Activated CD4-positive, alpha-beta T cell treated with anti-CD3 and anti-CD28 coated beads, Interleukin-10, Interleukin-2, amounts not matched to agents 100 ng/mL and 50 ng/mL, durations not matched to agents 16 hours and 8 hours (primary cell): ENCODE data around the gene SENP2.
"Not testable (repeated sequence)": the region's sequence is repeated elsewhere in the genome, so short reads cannot be mapped to it uniquely, and the experiment has no call there.

Experiments
- DNase-seq: peaks from one replicate; pipeline ENCODE4 v3.0.0-alpha.2; 2020

SENP2 gene

DNA sequence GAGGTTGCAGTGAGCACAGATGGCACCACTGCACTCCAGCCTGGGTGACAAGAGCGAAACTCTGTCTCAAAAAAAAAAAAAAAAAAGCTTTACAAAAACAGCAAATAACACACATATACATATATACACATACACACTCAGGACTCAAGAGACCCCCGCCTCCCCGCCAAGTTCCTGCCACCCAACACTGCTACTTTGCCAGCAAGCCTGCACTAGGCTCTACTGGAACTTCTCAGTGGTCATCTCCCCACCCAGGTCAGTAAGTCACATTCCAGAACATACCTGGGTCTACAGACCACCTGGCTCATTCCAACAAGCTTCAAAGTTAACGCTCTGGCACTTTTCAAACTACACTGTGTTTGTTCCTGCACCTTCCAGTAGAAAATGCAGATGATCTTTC, 62.3 kb downstream of the SENP2 start:
- DNase-seq, result no peak

DNA sequence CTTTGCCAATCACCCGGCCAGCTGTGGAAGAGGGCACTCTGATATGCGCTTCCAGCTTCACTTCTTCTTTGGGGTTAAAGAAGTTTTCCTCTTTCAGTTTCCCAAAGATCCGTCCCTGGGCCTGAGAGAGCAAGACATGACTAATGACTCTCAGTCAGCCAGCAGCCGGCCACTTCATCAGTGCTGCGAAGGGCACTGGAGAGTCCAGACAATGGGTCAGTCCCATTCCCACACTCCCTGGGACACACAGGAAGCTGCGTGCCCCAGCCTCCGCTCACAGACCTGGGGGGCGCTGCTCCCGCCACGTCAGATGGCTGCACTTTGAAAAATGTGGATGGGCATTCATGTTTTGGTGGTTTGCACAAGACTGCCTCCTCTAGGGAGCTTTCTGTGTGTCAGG, 63.3 kb downstream of the SENP2 start:
- DNase-seq, result no peak

DNA sequence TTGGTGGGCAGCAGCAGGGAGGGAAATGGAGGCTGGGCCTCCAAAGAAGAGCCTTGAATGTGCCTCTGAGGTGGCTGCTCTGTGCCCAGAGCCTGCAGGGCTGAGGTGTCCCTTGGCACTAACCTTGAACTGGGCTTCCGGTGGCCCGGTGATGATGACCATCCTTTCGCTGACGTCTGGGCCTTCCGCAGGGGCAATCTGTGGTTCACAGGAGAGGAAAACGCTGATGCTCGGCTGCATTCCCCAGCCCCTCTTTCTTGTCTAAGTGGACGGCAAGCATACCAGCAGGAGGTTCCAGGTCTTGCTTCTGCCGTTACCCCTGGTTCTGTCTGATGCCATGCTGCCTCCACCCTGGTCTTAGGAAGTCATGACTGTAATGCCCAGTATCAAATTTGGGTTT, 65.9 kb downstream of the SENP2 start:
- no peak for DNase-seq

DNA sequence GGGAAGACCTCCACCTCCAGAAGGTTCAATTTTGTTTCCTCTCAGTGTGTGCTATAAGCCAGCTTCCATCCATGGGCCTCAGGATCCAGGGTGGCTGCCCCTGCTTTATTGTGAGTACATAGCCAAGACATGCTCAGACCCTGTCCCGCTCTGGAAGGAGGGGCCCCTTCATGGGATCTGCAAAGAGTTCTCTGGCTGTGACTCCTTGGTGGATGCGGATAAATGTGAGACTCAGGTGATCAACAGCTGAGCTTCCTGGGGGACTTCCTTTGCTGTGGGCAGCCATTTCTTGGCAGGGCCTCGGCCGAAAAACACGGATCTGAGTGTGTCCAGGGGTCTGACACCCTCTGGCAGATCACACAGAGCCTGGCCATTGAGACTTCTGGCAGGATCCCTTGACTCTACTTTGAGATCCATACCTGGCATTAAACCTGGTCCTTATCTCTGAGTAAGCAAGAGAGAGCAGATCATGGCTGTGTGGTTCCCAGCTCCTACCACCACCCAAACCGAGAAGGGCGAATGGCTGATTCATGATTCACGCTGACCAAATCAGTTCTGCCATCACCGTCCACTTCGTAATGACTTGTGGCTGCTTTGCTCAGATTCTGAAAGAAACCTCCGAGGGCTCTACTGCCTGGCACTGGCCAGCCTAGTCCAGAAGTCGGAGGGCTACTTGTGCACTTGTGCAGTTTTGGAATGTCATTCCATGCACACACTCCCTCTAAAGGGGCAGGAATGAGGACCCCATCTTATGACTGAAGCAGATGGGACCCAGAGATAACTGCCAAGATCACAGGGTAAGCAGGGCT, 68.1 kb downstream of the SENP2 start:
- DNase-seq, result no peak

DNA sequence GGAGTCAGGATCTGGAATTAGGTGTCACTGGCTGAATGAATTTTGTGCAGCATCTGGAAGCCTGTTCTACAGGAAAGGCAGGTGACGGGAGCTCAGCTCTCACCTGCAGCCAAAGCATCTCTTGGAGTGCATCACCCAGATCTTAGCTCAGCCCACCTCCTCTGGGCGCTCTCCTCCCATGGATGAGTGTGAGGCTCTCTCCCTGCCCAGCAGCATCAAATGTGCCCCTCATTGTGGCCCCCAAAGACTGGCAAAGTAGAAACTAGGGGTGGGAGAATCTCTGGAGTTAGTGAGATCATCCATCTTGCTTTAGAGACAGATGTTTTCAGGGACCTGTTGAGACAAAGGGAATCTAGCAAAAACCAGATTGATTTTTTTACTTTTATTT, 68.7 kb downstream of the SENP2 start:
- no peak for DNase-seq

DNA sequence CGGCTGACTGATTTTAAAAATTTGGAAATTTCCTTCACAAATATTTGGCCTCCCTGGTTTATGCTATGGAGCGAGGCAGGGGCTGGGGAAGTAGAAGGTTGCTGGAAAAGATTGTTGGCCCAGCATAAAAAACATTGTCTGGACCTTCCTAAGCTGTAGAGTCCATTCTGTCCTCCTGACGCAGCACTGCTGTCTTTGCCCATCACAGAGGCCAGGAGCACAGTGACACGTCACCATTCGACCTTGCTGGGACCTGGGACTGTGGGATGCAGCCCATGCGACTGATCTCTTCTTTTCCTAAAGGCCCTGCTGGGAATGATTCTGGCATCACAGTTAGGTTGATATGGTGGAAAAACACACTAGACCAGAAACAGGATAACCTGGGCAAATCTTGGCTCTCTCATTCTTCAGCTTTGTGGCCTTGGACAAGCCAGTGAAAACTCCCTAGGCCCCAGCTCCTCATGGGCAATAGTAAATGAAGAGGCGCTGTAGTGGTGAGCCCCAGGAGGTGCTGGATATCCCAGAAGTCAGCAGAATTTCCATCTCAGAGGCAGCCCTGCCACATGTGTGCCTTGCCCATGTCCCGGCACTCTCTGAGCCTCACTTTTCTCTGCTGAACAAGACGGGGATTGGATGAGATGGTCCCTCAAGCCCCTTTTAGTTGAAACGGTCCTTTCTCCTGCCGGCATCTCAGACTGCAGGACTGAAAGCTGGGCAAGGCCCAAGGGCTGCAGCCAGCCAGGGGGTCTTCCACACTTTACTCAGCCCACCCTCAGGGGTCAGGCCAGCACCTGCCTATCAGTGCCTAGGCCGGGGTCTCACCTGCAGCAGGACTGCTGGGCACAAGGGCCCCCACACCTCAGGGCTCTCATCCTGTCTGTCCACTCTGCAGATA, 69.6 kb downstream of the SENP2 start:
- DNase-seq, result no peak

DNA sequence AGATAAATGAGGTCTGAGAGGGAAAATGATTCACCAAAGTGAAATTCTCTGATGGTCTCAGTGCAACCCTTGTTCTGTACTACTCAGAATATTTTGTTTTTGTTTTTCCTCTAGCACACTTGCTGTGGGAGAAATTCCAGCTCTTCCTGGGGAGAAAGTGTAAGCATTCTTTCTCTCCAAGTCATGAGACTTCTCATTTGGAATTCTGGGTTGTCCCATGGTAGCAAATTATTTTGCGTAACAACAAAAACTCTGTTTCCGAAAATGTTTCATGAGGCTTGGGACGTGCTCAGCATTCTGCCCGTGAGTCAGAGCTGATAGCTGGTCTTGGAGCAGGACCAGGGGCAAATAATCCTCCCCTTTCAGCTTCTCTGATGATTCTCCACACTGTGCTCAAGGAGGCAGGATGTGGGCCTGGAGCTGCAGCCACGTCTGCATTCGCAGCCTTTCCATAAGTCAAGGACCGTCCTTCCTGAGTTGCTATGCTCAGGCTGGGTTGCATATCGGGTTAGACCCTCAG, 70.3 kb downstream of the SENP2 start:
- DNase-seq, result no peak

DNA sequence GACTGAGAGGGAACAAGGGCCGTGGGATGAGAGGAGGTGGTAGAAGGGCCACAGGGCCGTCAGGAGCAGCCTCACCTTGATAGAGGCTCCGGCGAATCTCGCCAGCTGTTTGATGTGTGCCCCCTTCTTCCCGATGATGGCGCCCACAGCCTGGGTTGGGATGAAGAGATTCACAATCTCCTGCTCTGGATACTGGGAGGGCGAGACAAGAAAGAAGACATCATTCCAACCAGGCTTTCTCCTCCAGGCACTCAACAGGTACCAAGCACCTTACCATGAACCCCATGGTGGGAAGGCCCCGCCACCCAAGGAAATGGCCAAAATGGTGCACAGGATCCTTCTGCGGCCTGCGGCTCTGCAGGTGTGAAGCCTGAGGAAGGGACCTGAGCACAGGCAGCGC, 71.1 kb downstream of the SENP2 start:
- DNase-seq, result no peak

DNA sequence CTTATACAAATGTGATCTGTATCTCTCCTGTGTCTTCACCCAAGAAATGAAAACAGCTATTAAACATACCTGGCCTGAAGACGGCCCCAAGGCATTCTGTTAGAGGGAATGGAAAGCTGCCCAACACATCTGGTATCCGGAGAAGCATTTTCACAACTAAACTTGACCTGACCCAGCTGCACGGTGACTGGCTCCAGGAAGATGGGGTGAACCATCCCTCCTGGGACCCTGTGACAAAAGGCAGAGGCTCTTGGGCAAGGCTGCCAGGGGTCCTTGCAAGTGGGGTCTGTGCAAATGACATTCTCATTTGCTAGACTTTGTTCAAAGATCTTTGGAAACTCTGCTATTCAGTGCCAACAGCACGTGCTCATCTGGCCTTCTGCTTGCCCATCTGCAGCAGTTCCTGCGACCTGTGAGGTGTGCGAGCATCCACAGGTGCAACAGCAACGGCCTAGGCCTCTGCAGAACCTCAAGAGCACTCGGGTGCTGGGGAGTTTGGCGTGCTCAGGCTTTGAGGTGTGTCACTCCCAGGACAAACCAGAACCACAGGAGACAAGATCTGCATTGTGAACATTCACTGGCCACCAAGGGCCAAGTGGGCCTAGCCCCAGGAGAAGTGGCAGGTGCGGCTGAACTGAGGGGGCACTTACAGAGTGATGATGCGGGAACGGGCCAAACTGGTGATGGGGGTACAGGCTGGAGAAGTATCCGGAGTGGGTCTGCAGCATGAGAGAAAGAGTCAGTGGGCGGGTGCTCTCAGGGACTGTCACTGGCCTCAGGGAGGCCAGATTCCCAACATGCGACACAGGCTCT, 71.8 kb downstream of the SENP2 start:
- DNase-seq, result no peak

DNA sequence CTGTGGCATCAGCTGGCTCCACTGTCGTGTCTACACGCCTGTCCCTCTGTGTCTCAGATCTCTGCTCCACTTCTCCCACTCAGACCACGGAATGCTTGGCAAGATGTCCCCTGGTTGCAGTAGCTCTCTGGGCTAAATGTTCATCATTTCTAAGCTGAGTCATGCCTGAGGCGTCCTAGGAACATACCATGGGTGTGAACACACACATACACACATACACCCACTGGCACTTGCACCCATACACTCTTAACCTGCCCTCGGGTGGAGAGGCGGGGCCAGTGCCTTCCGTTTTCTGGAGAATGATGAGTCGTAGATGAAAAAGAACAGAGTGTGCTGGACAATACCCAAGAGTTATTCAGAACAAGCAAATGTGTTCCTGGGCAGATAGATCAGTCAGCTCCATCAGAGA, 72.4 kb downstream of the SENP2 start:
- DNase-seq, result no peak

DNA sequence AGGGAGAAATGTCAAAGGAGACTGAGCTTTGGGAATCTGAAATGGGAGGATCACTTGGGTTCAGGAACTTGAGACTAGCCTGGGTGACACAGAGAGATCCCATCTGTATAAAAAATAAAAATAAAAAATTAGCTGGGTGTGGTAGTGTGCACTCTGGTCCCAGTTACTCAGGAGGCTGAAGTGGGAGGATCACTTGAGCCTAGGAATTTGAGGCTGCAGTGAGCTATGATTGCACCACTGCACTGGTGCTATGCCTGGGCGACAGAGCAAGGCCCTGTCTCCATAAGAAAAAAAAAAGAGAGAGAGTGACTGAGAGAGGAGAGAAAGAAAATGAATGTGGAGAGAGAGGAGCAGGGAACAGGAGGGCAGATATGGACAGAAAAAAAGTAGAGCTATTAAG, 72.8 kb downstream of the SENP2 start:
- no peak for DNase-seq

DNA sequence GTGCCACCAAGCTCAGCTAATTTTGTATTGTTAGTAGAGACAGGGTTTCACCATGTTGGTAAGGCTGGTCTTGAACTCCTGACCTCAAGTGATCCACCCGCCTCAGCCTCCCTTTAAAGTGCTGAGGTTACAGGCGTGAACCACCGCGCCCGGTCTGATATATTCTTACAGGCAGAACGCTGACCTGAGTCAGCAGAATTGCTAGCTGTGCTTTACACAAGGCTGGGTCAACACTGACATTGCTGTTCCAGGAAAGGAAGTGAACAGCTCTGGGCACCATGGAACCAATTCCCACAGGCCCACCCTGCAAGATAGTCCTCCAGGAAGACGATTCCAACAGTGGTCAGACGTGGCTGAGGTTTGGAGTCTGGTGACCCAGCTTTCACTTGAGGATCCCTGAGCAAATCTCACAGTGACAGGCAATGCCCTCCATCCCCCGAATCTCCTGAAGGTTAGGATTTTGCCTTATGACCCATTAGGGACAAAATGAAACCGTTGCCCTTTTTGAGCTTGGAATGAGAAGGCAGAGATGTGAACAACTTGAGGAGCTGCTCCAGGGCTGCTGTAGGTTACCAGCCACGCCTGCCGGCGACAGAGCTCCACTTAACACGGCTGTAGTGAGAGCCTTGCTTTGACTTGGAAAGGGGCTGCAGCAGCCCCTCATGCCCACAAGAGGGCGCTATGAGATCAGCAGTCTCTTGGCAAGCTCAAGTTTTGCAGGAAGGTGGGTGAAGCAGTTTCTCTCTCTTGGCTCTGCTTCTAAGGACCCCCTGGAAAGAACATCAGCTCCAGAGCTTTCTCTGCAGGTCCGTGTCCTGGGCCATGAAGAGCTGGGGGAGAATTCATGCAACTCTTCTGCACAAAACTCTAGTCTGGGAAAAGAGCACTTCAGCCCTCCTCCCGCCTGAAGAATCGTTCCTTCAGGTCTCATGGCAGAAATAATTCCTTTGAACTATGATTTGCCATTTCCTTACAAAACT, 74.1 kb downstream of the SENP2 start:
- DNase-seq, result peak; percentile 81

DNA sequence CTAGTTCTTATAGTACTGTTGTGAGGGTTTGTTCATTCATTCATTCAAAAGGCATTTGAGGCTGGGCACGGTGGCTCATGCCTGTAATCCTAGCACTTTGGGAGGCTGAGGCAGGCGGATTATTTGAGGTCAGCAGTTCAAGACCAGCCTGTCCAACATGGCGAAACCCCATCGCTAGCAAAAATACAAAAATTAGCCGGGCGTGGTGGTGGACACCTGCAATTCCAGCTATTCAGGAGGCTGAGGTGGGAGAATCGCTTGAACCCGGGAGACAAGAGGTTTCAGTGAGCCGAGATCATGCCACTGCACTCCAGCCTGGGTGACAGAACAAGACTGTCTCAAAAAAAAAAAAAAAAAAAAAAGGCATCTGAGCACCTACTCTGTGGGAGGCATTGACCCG, 75.2 kb downstream of the SENP2 start:
- not testable (repeated sequence) for DNase-seq

DNA sequence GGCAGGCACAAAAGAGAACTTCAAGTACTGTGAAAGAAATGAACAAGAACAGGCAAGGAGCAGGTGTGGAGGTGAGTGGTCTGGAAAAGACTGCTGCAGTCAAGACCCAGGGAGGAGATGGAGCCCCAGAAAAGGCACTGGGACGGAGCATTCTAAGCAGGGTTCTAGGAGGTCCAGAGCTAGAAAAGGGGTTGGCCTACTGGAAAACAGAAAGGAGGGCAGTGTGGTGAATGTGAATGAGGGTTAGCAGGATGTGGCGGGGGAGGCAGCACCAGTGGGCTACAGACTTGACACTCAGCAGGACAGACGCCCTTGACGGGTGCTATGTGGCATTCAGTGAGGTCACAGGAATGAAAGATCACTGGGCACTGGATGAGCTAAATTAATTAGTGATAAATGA, 75.7 kb downstream of the SENP2 start:
- no peak for DNase-seq

DNA sequence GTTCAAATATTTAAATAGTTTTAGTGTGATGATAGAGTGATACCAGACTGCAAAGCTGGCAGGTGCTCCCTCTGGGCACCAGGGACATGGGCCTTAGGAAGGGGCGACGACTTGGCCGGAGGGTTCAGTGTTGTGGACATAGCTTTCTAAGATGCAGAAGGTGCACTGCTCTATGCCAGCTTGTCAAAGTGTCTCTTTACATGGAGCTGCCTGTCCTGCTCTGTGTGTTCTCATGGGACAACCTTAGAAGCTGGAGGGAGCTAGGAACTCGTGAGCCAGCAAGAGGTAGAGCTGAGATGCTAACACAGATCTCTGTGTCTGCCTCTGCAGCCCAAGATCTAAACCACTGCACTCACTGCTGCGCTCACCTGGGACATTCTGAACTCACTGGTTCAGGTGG, 77.8 kb downstream of the SENP2 start:
- no peak for DNase-seq

DNA sequence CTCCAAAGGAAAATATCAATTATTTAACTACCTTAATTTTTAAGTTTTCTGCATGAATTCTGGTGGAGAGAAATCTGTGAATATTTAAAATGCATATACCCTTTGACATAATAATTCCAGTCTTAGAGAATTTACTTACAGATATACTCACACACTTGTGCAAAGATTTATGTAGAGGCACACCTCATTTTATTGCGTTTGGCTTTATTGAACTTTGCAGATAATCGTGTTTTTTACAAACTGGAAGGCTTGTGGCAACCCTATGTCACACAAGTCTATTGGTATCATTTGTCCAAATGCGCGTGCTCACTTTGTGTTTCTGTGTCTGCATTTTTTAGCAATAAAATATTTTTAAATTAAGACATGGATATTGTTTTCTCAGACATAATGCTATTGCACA, 81.5 kb downstream of the SENP2 start:
- no peak for DNase-seq

DNA sequence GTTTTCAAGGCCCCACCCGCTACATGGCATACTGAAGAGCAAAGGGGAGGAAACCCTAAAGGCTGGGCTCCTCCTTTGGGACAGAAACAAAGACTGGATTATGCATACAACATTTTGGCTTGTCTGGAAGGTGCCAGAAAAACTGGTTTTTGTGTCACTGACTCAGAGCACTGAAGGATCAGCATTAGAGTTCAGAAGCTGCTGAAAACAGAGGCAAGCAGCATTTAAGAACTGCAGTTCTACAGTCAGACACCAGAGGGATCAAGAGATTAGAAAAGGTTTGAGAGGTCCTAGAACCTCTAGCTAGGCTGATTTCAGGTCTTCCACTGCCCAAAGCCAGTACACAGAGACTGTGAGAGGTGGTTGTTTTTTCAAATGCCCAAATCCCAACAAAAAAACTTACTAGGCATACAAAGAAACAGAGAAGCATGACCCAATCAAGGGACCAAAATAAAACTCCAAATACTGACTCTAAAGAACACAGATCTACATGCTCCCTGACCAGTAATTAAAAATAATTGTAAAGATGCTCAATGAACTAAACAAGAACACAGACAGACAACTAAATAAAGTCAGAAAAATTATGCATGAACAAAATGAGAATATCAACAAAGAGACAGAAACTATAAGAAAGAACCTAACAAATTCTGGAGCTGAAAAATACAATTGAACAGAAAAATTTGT, 91.2 kb downstream of the SENP2 start:
- DNase-seq, result peak; percentile 50

DNA sequence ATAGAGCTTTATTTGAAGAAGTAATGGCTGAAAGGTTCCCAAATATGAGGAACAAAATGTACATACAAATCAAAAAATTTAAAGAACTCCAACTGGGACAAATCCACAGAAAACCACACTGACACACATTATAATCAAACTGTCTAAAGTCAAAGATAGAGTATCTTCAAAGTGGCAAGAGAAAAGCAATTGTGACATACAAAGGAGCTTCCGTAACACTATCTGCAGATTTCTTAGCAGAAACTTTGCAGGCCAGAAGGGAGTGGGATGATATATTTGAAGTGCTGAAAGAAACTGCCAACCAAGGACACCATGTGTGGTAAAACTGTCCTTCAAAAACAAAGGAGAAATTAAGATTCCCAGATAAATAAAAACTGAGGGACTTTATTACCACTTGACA, 91.9 kb downstream of the SENP2 start:
- DNase-seq, result no peak

DNA sequence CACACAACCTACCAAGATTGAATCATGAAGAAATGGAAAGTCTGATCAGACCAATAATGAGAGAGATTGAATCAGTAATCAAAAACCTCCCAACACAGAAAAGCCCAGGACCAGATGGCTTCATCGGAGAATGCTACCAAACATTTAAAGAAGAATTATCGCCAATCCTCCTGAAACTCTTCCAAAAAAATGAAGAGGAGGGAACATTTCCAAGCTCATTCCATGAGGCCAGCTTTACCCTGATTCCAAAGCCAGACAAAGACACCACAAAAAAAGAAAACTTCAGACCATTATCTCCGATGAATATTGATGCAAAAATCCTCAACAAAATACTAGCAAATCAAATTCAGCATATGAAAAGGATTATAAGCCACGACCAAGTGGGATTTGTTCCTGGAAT, 94.1 kb downstream of the SENP2 start:
- DNase-seq, result no peak
